Tibial artery (tissue), 4 donors: ENCODE data around the gene LAMC2.

Source experiments
- DNase-seq, 2 donors: peaks; one replicate each; pipeline ENCODE4 v3.0.0-alpha.2; 2019
- H3K27ac ChIP-seq, 2 donors: fragments of 200-600 bp; sonication (generic) in 1 of 2; 1 replicate in 1 of 2; 2 replicates in 1 of 2; pipeline ENCODE4 v1.5.1; 2018 to 2019; ENCODE audit warnings: mild to moderate bottlenecking in 1 of 2
- H3K27me3 ChIP-seq, 2 donors: fragments of 200-600 bp; sonication (generic) in 1 of 2; one replicate each; pipeline versions ENCODE4 v1.5.1 to v1.6.0; 2016 to 2019
- H3K36me3 ChIP-seq, 3 donors: fragments of 200-600 bp; sonication (generic) in 2 of 3; one replicate each; pipeline ENCODE4 v1.5.1; 2016 to 2019; ENCODE audit warnings: mild to moderate bottlenecking in 2 of 3
- H3K4me1 ChIP-seq, 4 donors: fragments of 200-600 bp; sonication (generic) in 2 of 4; 1 replicate in 3 of 4; 2 replicates in 1 of 4; pipeline ENCODE4 v1.5.1; 2016 to 2019
- H3K4me3 ChIP-seq, 2 donors: fragments of 200-600 bp; sonication (generic) in 1 of 2; 1 replicate in 1 of 2; 2 replicates in 1 of 2; pipeline ENCODE4 v1.5.1; 2018 to 2019; ENCODE audit warnings: mild to moderate bottlenecking in 2 of 2
- H3K9me3 ChIP-seq, 3 donors: fragments of 200-600 bp; sonication (generic) in 1 of 3; one replicate each; pipeline ENCODE4 v1.5.1; 2016 to 2019
- CTCF ChIP-seq, 2 experiments: fragments of 200-600 bp in 1 of 2; fragments of 450-650 bp in 1 of 2; IDR thresholded peaks; one replicate each; pipeline ENCODE4 v1.5.1; 2017 to 2019; ENCODE audit warnings: antibody characterized with exemption in 2 of 2, mild to moderate bottlenecking in 1 of 2, moderate library complexity in 1 of 2
- intact Hi-C: fragments of 100-400 bp; cut with DNase I; formaldehyde crosslinking; loops from one replicate; pipeline ENCODE4 v1.15.0; 2023; ENCODE audit warnings: low total_unique reads

Gene LAMC2

GRCh38 chr1:183259924-183260323 lies 73.9 kb downstream of the LAMC2 start:
- no peak for DNase-seq
- intact Hi-C loops = no loop called here
- no peak overlapping the region for H3K27ac ChIP-seq
- no peak overlapping the region for H3K4me3 ChIP-seq
- no peaks in the 10 kb centered on the region for H3K4me1 ChIP-seq
- no peak for TF ChIP-seq CTCF (IDR thresholded peaks at IDR 0.05)
- no peaks in the 10 kb centered on the region for H3K9me3 ChIP-seq
- H3K36me3 ChIP-seq = no peaks in the 10 kb centered on the region
- no peaks in the 10 kb centered on the region for H3K27me3 ChIP-seq

- no peaks in the 10 kb centered on the region for H3K9me3 ChIP-seq
- H3K27me3 ChIP-seq = no peaks in the 10 kb centered on the region
- no peaks in the 10 kb centered on the region for H3K4me1 ChIP-seq
- H3K36me3 ChIP-seq = no peaks in the 10 kb centered on the region
- intact Hi-C loops = no loop called here
- no peak overlapping the region for H3K27ac ChIP-seq
- DNase-seq = no peak
- no peak for TF ChIP-seq CTCF (IDR thresholded peaks at IDR 0.05)
- H3K4me3 ChIP-seq = no peak overlapping the region
These were observed 76.7 kb downstream of the LAMC2 start for GRCh38 chr1:183262628-183263200.

DNA sequence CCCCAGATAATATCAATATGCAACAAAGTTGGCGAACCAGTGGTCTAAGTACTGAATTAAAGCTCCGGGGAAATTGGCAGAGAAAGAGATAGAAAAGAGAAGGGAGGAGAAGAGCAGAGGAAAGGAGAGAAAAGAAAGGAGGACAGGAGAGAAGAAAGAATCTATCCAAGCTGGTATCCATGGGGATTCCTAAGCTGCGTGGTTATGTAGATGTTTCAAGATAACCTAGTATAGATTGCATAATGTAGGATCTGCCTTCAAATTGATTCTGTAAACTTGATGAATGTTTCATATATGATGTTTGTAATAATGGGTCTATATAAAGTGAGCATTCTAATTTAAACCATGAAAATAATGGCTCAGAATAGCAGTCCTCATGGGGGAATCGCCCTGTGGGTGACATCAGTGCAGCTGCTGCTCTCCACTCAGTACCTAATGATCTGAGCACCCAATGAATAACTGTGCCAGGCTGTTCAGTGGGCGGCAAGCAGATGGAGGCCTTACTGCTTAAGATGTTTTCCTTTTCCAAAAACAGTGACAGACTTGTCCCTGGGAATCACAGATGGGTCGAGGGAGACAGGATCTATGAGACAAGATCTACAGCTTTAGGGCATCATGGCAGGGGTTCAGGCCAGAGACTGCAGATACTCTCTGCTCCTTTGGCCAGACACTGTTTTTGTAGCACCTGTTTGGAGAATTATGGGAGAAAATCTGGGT lies 78.0 kb downstream of the LAMC2 start:
- Histone ChIP-seq H3K27ac (no peak overlapping the region), H3K9me3 (no peaks in the 10 kb centered on the region), H3K36me3 (no peaks in the 10 kb centered on the region), H3K4me1 (peaks cover 0 to 4% (median 0%) of the 10 kb centered on the region in 4 donors), H3K4me3 (no peak overlapping the region), H3K27me3 (no peaks in the 10 kb centered on the region)
- TF ChIP-seq CTCF (IDR thresholded peaks at IDR 0.05) = no peak
- intact Hi-C loops = no loop called here
- no peak for DNase-seq

DNA sequence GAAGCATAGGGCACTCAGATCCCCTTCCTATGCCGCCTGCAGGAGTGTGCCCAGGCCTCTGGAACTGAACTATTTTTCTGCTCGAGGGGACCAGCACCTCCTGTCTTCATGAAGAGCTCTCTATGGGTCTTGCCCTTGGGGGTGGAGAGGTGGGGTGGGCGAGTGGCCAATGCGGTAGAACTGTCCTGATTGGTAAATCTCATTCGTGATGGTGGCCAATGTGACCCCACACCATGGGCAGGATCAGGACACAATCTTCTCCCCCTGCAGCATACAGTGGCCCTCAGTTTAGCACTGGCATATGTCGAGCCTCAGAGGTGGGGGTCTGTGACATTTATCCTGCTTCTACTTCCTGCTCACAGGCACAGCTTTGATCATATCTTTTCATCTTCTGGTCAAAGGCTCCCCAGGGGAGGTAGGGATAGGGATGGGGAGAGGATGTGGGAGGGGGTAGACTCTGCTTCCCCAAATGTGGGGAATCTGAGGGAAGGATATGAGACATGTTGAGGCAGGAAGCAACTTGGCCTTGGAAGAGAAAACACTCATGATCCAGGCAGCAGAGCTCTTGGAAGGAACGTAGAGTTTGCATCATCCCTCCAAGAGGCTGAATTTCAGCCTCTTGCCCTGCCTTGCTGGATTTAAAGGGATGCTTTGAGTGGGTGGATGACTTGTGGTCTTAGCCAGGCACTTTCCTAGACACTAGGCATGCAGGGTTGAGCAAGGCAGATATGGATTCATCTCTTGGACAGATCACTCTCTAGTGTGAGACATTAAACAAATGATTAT lies 81.8 kb downstream of the LAMC2 start:
- Histone ChIP-seq H3K27me3 (no peaks in the 10 kb centered on the region), H3K36me3 (no peaks in the 10 kb centered on the region), H3K4me1 (peaks cover 0 to 25% (median 14%) of the 10 kb centered on the region in 4 donors), H3K9me3 (no peaks in the 10 kb centered on the region), H3K27ac (peak overlapping the region in 1 of 2 donors; percentile 22), H3K4me3 (no peak overlapping the region)
- intact Hi-C loops = no loop called here
- peak in 1 of 2 donors; percentile 59 for DNase-seq
- no peak for TF ChIP-seq CTCF (IDR thresholded peaks at IDR 0.05)

- intact Hi-C loops = no loop called here
- DNase-seq = no peak
- Histone ChIP-seq H3K4me1 (peaks cover 0 to 29% (median 14%) of the 10 kb centered on the region in 4 donors), H3K9me3 (no peaks in the 10 kb centered on the region), H3K4me3 (no peak overlapping the region), H3K27me3 (no peaks in the 10 kb centered on the region), H3K36me3 (no peaks in the 10 kb centered on the region), H3K27ac (peak overlapping the region; percentile 58 to 68)
- TF ChIP-seq CTCF (IDR thresholded peaks at IDR 0.05) = no peak
These were observed 84.6 kb downstream of the LAMC2 start for GRCh38 chr1:183270541-183271141.
